GM19351 (cell line): ENCODE data around the gene CAPN5.

ENCODE experiments used
- ATAC-seq: cut with Tn5 transposase; IDR thresholded peaks from one replicate; pipeline ENCODE4 v1.9.1; 2021; ENCODE audit warnings: mild to moderate bottlenecking, moderate library complexity; ENCODE audit not compliant: unreplicated experiment

The CAPN5 gene

GRCh38 chr11:77129069-77129841 is 62.5 kb downstream of the CAPN5 start:
- no peak for ATAC-seq

- no peak for ATAC-seq
Measured at GRCh38 chr11:77129842-77130756, 63.3 kb downstream of the CAPN5 start.

GRCh38 chr11:77130763-77131513 is 64.2 kb downstream of the CAPN5 start:
- no peak for ATAC-seq

GRCh38 chr11:77131560-77131959 is 64.8 kb downstream of the CAPN5 start:
- ATAC-seq, result no peak

GRCh38 chr11:77135069-77135468 is 68.3 kb downstream of the CAPN5 start:
- no peak for ATAC-seq

- ATAC-seq, result no peak
Measured at GRCh38 chr11:77136074-77136473, 69.3 kb downstream of the CAPN5 start.

- no peak for ATAC-seq
Measured at GRCh38 chr11:77136784-77137420, 70.1 kb downstream of the CAPN5 start.

GRCh38 chr11:77137421-77137820 is 70.7 kb downstream of the CAPN5 start:
- ATAC-seq, result no peak

GRCh38 chr11:77138106-77138649 is 71.4 kb downstream of the CAPN5 start:
- no peak for ATAC-seq

- no peak for ATAC-seq
Measured at GRCh38 chr11:77139201-77139600, 72.4 kb downstream of the CAPN5 start.

GRCh38 chr11:77140231-77140851 is 73.6 kb downstream of the CAPN5 start:
- no peak for ATAC-seq

- no peak for ATAC-seq
Measured at GRCh38 chr11:77141034-77141433, 74.3 kb downstream of the CAPN5 start.

GRCh38 chr11:77141475-77141874 is 74.7 kb downstream of the CAPN5 start:
- no peak for ATAC-seq

- ATAC-seq, result no peak
Measured at GRCh38 chr11:77142091-77142975, 75.6 kb downstream of the CAPN5 start.

GRCh38 chr11:77143405-77144020 is 76.7 kb downstream of the CAPN5 start:
- no peak for ATAC-seq

- no peak for ATAC-seq
Measured at GRCh38 chr11:77144196-77144856, 77.6 kb downstream of the CAPN5 start.

- ATAC-seq, result no peak
Measured at GRCh38 chr11:77144857-77145428, 78.2 kb downstream of the CAPN5 start.
